Measurements from ENCODE around the gene NOTCH3. TPM values are rescaled to one million over a fixed set of nuclear protein-coding genes. Genes with fewer than 3 reads are reported as not detected.

NOTCH3 gene
- total RNA-seq, 1 experiment from 2014 or later, result 164 TPM

- no peak overlapping the region for H2AK5ac ChIP-seq (ENCODE audit: insufficient read length, low read length)
- H3K27me3 ChIP-seq (ENCODE audit: insufficient read depth, low read length), result no peaks in the 10 kb centered on the region
- no peaks in the 10 kb centered on the region for H3K79me2 ChIP-seq (ENCODE audit: insufficient read depth, low read length)
- H2AFZ ChIP-seq (ENCODE audit: low read length), result no peak overlapping the region
- no CpG with 5 or more reads among the region's 15 CpGs for WGBS (ENCODE audit: extremely low coverage, insufficient read length, low lambda C conversion rate)
- no peak overlapping the region for H4K91ac ChIP-seq (ENCODE audit: insufficient read length, low read depth, low read length)
- no peak overlapping the region for H2BK120ac ChIP-seq (ENCODE audit: low read depth, low read length, poor library complexity, severe bottlenecking)
- no peak for TF ChIP-seq CTCF (conservative IDR thresholded peaks at IDR 0.05)
- no peak overlapping the region for H3T11ph ChIP-seq (ENCODE audit: low read length)
- Mint-ChIP-seq H3K9me3 (no peaks in the 10 kb centered on the region), H3K4me3 (no peak overlapping the region), H3K27ac (no peak overlapping the region), H3K4me1 (no peaks in the 10 kb centered on the region), H3K36me3 (ENCODE audit: insufficient read depth in 1 of 3, low read depth in 3 of 3) (no peaks in the 10 kb centered on the region), H3K27me3 (ENCODE audit: low read depth) (no peaks in the 10 kb centered on the region)
- H3K4ac ChIP-seq (ENCODE audit: low read depth, low read length), result no peak overlapping the region
- H2BK15ac ChIP-seq (ENCODE audit: low read depth, low read length), result no peak overlapping the region
- no peak overlapping the region for H4K8ac ChIP-seq (replicated peaks; ENCODE audit: insufficient read length, low read depth, low read length)
- H3K18ac ChIP-seq (ENCODE audit: insufficient read length, low read depth, low read length), result no peak overlapping the region
- no peaks in the 10 kb centered on the region for H3K4me1 ChIP-seq (ENCODE audit: insufficient read depth, low read length)
- no peak overlapping the region for H3K9ac ChIP-seq (ENCODE audit: extremely low read depth, insufficient read length, low read length)
- H4K20me1 ChIP-seq (ENCODE audit: control insufficient read depth, insufficient read depth, insufficient read length), result no peaks in the 10 kb centered on the region
- H3K56ac ChIP-seq (ENCODE audit: insufficient read length, low read depth, low read length), result no peak overlapping the region
- H3K9me3 ChIP-seq (ENCODE audit: control insufficient read depth, low read depth, low read length), result no peaks in the 10 kb centered on the region
- H2BK12ac ChIP-seq (ENCODE audit: insufficient read length, low read depth, low read length), result no peak overlapping the region
- H4K5ac ChIP-seq (ENCODE audit: insufficient read length, low read depth, low read length), result no peak overlapping the region
- H3K23ac ChIP-seq (ENCODE audit: insufficient read length, low read depth, low read length), result no peak overlapping the region
- no peak overlapping the region for H3K14ac ChIP-seq (ENCODE audit: insufficient read depth, low read length)
- H3K27ac ChIP-seq (ENCODE audit: insufficient read length, low read depth, low read length), result no peak overlapping the region
- H3K4me2 ChIP-seq (ENCODE audit: insufficient read depth, insufficient read length, low read length), result no peak overlapping the region
- H2BK5ac ChIP-seq (ENCODE audit: insufficient read length, low read length), result no peak overlapping the region
- DNase-seq, result no peak
- no peaks in the 10 kb centered on the region for H3K23me2 ChIP-seq (ENCODE audit: insufficient read length, low read depth, low read length, poor library complexity, severe bottlenecking)
- H3K79me1 ChIP-seq (ENCODE audit: insufficient read depth, low read depth, low read length, poor library complexity, severe bottlenecking), result no peaks in the 10 kb centered on the region
- H2BK20ac ChIP-seq (ENCODE audit: low read depth, low read length, poor library complexity, severe bottlenecking), result no peak overlapping the region
Observed at GRCh38 chr19:15213715-15214381, 13.1 kb upstream of the NOTCH3 start.

Data from H9 (cell line).